PC-9 (cell line): ENCODE data around the gene FBXO10. TPM values are rescaled to one million over a fixed set of nuclear protein-coding genes. Genes with fewer than 3 reads are reported as not detected.

Experiments used
- BruUV-seq: library from RNA; stranded (reverse); fragments of 400-500 nt; replicated peaks from 2 replicates; lab custom pipeline; 2021; lab: Mats Ljungman, UMichigan
- CTCF ChIA-PET: fragments of 300-600 bp; sonication (Branson Sonifier 250); formaldehyde crosslinking; loops from one replicate; lab custom pipeline; 2022; ENCODE audit warnings: antibody characterized with exemption; lab: Charles Lee
- POLR2A ChIA-PET: fragments of 300-600 bp; sonication (Branson Sonifier 250); formaldehyde crosslinking; loops from one replicate; lab custom pipeline; 2022; ENCODE audit warnings: antibody characterized with exemption; ENCODE audit not compliant: unreplicated experiment; lab: Charles Lee
- DNase-seq, 2 experiments: peaks; one replicate each; pipeline versions ENCODE4 v3.0.0 to v3.0.0-alpha.2; 2015 to 2022; ENCODE audit warnings: mixed read lengths in 1 of 2
- H2AFZ ChIP-seq: fragments of 200-600 bp; sonication (generic); 2 replicates; pipeline ENCODE4 v1.8.1; 2017; ENCODE audit warnings: antibody characterized with exemption
- H3F3A ChIP-seq: fragments of 200-600 bp; sonication (generic); 2 replicates; pipeline ENCODE4 v1.8.1; 2017; ENCODE audit warnings: antibody characterized with exemption, mild to moderate bottlenecking, low read depth; ENCODE audit not compliant: insufficient read depth
- H3K27ac ChIP-seq: fragments of 200-600 bp; sonication (generic); 2 replicates; pipeline ENCODE4 v1.6.1; 2016; ENCODE audit warnings: mixed run types
- H3K27me3 ChIP-seq: fragments of 200-600 bp; sonication (generic); 2 replicates; pipeline ENCODE4 v1.6.1; 2016; ENCODE audit warnings: low read depth, mixed run types; ENCODE audit not compliant: insufficient read depth
- H3K36me3 ChIP-seq: fragments of 200-600 bp; sonication (generic); 2 replicates; pipeline ENCODE4 v1.6.1; 2016; ENCODE audit warnings: low read depth, mixed run types
- H3K4me1 ChIP-seq: fragments of 200-600 bp; sonication (generic); replicated peaks from 2 replicates; pipeline ENCODE4 v1.6.1; 2016; ENCODE audit warnings: mixed run types; ENCODE audit not compliant: insufficient read depth
- H3K4me2 ChIP-seq: fragments of 200-600 bp; sonication (generic); 2 replicates; pipeline ENCODE4 v1.6.1; 2017; ENCODE audit warnings: mixed run types
- H3K4me3 ChIP-seq: fragments of 200-600 bp; sonication (generic); 2 replicates; pipeline ENCODE4 v1.6.1; 2016; ENCODE audit warnings: mixed run types
- H3K79me2 ChIP-seq: fragments of 200-600 bp; sonication (generic); 2 replicates; pipeline ENCODE4 v1.6.1; 2017; ENCODE audit warnings: low read depth, mixed run types
- H3K9me2 ChIP-seq: fragments of 200-600 bp; sonication (generic); 2 replicates; pipeline ENCODE4 v1.8.1; 2017; ENCODE audit warnings: mild to moderate bottlenecking; ENCODE audit not compliant: insufficient read depth
- H3K9me3 ChIP-seq: fragments of 200-600 bp; sonication (generic); 2 replicates; pipeline ENCODE4 v1.8.1; 2016; ENCODE audit warnings: low read depth; ENCODE audit not compliant: insufficient read depth
- H4K20me1 ChIP-seq: fragments of 200-600 bp; sonication (generic); 2 replicates; pipeline ENCODE4 v1.8.1; 2017; ENCODE audit not compliant: insufficient read depth
- CTCF ChIP-seq: fragments of 200-600 bp; sonication (generic); conservative IDR thresholded peaks from 2 replicates; pipeline ENCODE4 v1.6.1; 2017; ENCODE audit warnings: mixed run types, antibody characterized with exemption, mild to moderate bottlenecking, moderate library complexity
- EZH2 ChIP-seq: fragments of 200-600 bp; sonication (generic); IDR thresholded peaks from 2 replicates; pipeline ENCODE4 v1.8.0; 2017; ENCODE audit warnings: antibody characterized with exemption, low read depth
- intact Hi-C: fragments of 100-400 bp; cut with micrococcal nuclease; formaldehyde crosslinking; loops from one replicate; pipeline ENCODE4 v1.10.0; 2022; ENCODE audit not compliant: unreplicated experiment
- total RNA-seq: library from RNA; stranded (reverse); gene quantifications from 2 replicates; pipeline ENCODE4 v1.2.3, GENCODE V29; 2021

FBXO10 gene
- total RNA-seq, 1 experiment from 2014 or later, result 3.7 TPM

- ChIA-PET CTCF (no interaction called here), POLR2A (no interaction called here)
- Histone ChIP-seq H3K9me3 (no peaks in the 10 kb centered on the region), H3K4me2 (no peak overlapping the region), H4K20me1 (no peaks in the 10 kb centered on the region), H3K9me2 (no peaks in the 10 kb centered on the region), H2AFZ (no peak overlapping the region), H3K79me2 (no peaks in the 10 kb centered on the region), H3F3A (no peaks in the 10 kb centered on the region), H3K27me3 (no peaks in the 10 kb centered on the region), H3K27ac (no peak overlapping the region), H3K36me3 (no peaks in the 10 kb centered on the region), H3K4me1 (no peaks in the 10 kb centered on the region), H3K4me3 (no peak overlapping the region)
- TF ChIP-seq CTCF, result no peak
- TF ChIP-seq EZH2, result no peak
- intact Hi-C loops, result no loop called here
- DNase-seq, result no peak
- BruUV-seq, result no TSS peak
Observed at GRCh38 chr9:37622462-37622861, 46.3 kb upstream of the FBXO10 start.

- H3K36me3 ChIP-seq, result no peaks in the 10 kb centered on the region
- H3K79me2 ChIP-seq, result no peaks in the 10 kb centered on the region
- no TSS peak for BruUV-seq
- H3K27ac ChIP-seq, result no peak overlapping the region
- H3F3A ChIP-seq, result no peaks in the 10 kb centered on the region
- ChIA-PET POLR2A (no interaction called here), CTCF (interaction anchor here (0.6 kb wide), 1 partner anchor 1033 kb away, joined by 4 read pairs; no protein-coding TSS in a partner anchor)
- H3K9me3 ChIP-seq, result no peaks in the 10 kb centered on the region
- no peaks in the 10 kb centered on the region for H3K4me1 ChIP-seq
- no peak overlapping the region for H2AFZ ChIP-seq
- no peaks in the 10 kb centered on the region for H3K9me2 ChIP-seq
- intact Hi-C loops, result no loop called here
- no peak for DNase-seq
- no peak overlapping the region for H3K4me3 ChIP-seq
- no peak for TF ChIP-seq CTCF
- TF ChIP-seq EZH2, result no peak
- H4K20me1 ChIP-seq, result no peaks in the 10 kb centered on the region
- H3K27me3 ChIP-seq, result no peaks in the 10 kb centered on the region
- no peak overlapping the region for H3K4me2 ChIP-seq
Observed at GRCh38 chr9:37621273-37622121, 45.3 kb upstream of the FBXO10 start.

GRCh38 chr9:37620396-37620795 is 44.2 kb upstream of the FBXO10 start:
- H3K4me1 ChIP-seq, result no peaks in the 10 kb centered on the region
- no peak overlapping the region for H3K4me3 ChIP-seq
- no peaks in the 10 kb centered on the region for H3K27me3 ChIP-seq
- CTCF ChIA-PET, result no interaction called here
- H3K79me2 ChIP-seq, result no peaks in the 10 kb centered on the region
- POLR2A ChIA-PET, result no interaction called here
- H3F3A ChIP-seq, result no peaks in the 10 kb centered on the region
- H3K36me3 ChIP-seq, result no peaks in the 10 kb centered on the region
- no peak for DNase-seq
- H4K20me1 ChIP-seq, result no peaks in the 10 kb centered on the region
- H3K4me2 ChIP-seq, result no peak overlapping the region
- no peak overlapping the region for H2AFZ ChIP-seq
- H3K27ac ChIP-seq, result no peak overlapping the region
- no TSS peak for BruUV-seq
- intact Hi-C loops, result no loop called here
- no peak for TF ChIP-seq CTCF
- no peak for TF ChIP-seq EZH2
- H3K9me2 ChIP-seq, result no peaks in the 10 kb centered on the region
- no peaks in the 10 kb centered on the region for H3K9me3 ChIP-seq
